Mucosa of descending colon (tissue), 3 donors: Measurements from ENCODE around the gene FILIP1. TPM values are rescaled to one million over a fixed set of nuclear protein-coding genes. Genes with fewer than 3 reads are reported as not detected.

Experiments used
- ATAC-seq: fragments of 200-7000 bp; cut with Tn5 transposase; one replicate; pipeline ENCODE4 v1.9.1; 2020; ENCODE audit warnings: mild to moderate bottlenecking, moderate library complexity
- DNase-seq, 3 donors: peaks; one replicate each; pipeline ENCODE4 v3.0.0-alpha.2; 2020
- H3K36me3 ChIP-seq: fragments of 200-600 bp; one replicate; pipeline ENCODE4 v1.8.0; 2021; ENCODE audit warnings: low read depth, mild to moderate bottlenecking
- H3K4me1 ChIP-seq: fragments of 200-600 bp; one replicate; pipeline ENCODE4 v1.8.0; 2021; ENCODE audit warnings: low read depth, mild to moderate bottlenecking
- H3K4me3 ChIP-seq: fragments of 200-600 bp; one replicate; pipeline ENCODE4 v1.8.0; 2021; ENCODE audit warnings: mild to moderate bottlenecking
- H3K9me3 ChIP-seq: fragments of 200-600 bp; one replicate; pipeline ENCODE4 v1.8.0; 2021; ENCODE audit warnings: mild to moderate bottlenecking
- CTCF ChIP-seq: fragments of 200-600 bp; IDR thresholded peaks from one replicate; pipeline ENCODE4 v1.8.0; 2022; ENCODE audit warnings: antibody characterized with exemption, mild to moderate bottlenecking
- intact Hi-C, 2 donors: fragments of 100-400 bp; cut with DNase I in 1 of 2; cut with micrococcal nuclease in 1 of 2; formaldehyde crosslinking; loops; one replicate each; pipeline versions ENCODE4 v1.11.0 to v1.11.1; 2022; cut with DNase I, micrococcal nuclease
- total RNA-seq, 3 donors: library from RNA; stranded (reverse); fragmentation: NEBNext Ultra II Directional in 2 of 3; extraction: Animal tissue kit (Norgen Biotek cat#: 25700) in 2 of 3; gene quantifications; one replicate each; pipeline versions ENCODE4 v1.2.1 to v1.2.4, GENCODE V29; 2021 to 2023
- donor health status: DM: no; HTN: no; CAD: no; lungs with moderate emphysema.
- donor health status: DM: no; HTN: no; CAD: no.
- donor health status: DM: no; HTN: yes; CAD: no.

Gene FILIP1
- total RNA-seq, 3 donors from 2014 or later, result 1.0 to 49.8 (median 3.6) TPM

- ATAC-seq, result no peak
Measured at GRCh38 chr6:75344021-75344420, 149.6 kb downstream of the FILIP1 start.

GRCh38 chr6:75337835-75338580 is 155.6 kb downstream of the FILIP1 start:
- intact Hi-C loops, result no loop called here
- no peaks in the 10 kb centered on the region for H3K9me3 ChIP-seq
- no peak for TF ChIP-seq CTCF
- no peaks in the 10 kb centered on the region for H3K36me3 ChIP-seq
- no peak overlapping the region for H3K4me3 ChIP-seq
- DNase-seq, result no peak
- H3K4me1 ChIP-seq, result no peaks in the 10 kb centered on the region
- ATAC-seq, result no peak

More at GRCh38 chr6:75344021-75344420, 149.6 kb downstream of the FILIP1 start:
- Histone ChIP-seq H3K4me1 (no peaks in the 10 kb centered on the region), H3K36me3 (no peaks in the 10 kb centered on the region), H3K4me3 (no peak overlapping the region), H3K9me3 (no peaks in the 10 kb centered on the region)
- intact Hi-C loops, result no loop called here
- no peak for DNase-seq
- TF ChIP-seq CTCF, result no peak

- Histone ChIP-seq H3K4me3 (no peak overlapping the region), H3K4me1 (no peaks in the 10 kb centered on the region), H3K36me3 (no peaks in the 10 kb centered on the region), H3K9me3 (no peaks in the 10 kb centered on the region)
- ATAC-seq (peak; percentile 23), DNase-seq (no peak)
- no peak for TF ChIP-seq CTCF
- intact Hi-C loops, result no loop called here
Measured at GRCh38 chr6:75334266-75335040, 159.1 kb downstream of the FILIP1 start.

GRCh38 chr6:75333676-75334200 is 159.9 kb downstream of the FILIP1 start:
- Histone ChIP-seq H3K36me3 (no peaks in the 10 kb centered on the region), H3K4me1 (no peaks in the 10 kb centered on the region), H3K9me3 (no peaks in the 10 kb centered on the region), H3K4me3 (no peak overlapping the region)
- intact Hi-C loops, result no loop called here
- DNase-seq, result no peak
- ATAC-seq, result no peak
- TF ChIP-seq CTCF, result no peak

- Histone ChIP-seq H3K4me3 (no peak overlapping the region), H3K9me3 (no peaks in the 10 kb centered on the region), H3K36me3 (no peaks in the 10 kb centered on the region), H3K4me1 (no peaks in the 10 kb centered on the region)
- ATAC-seq, result no peak
- no peak for TF ChIP-seq CTCF
- intact Hi-C loops, result no loop called here
- DNase-seq, result no peak
Measured at GRCh38 chr6:75331151-75331550, 162.4 kb downstream of the FILIP1 start.
